Rectal smooth muscle tissue (tissue), 1 donor: ENCODE measurements around the gene HELB.

Experiments used
- H3K27ac ChIP-seq: one replicate; pipeline ENCODE4 v1.7.0; 2013; ENCODE audit warnings: low read depth, low read length, inconsistent platforms
- H3K27me3 ChIP-seq: one replicate; pipeline ENCODE4 v1.7.0; 2013; ENCODE audit warnings: low read length; ENCODE audit not compliant: control insufficient read depth, insufficient read depth
- H3K36me3 ChIP-seq: one replicate; pipeline ENCODE4 v1.7.0; 2013; ENCODE audit warnings: low read length; ENCODE audit not compliant: control insufficient read depth, insufficient read depth
- H3K4me1 ChIP-seq: one replicate; pipeline ENCODE4 v1.7.0; 2013; ENCODE audit warnings: low read length; ENCODE audit not compliant: control insufficient read depth, insufficient read depth
- H3K4me3 ChIP-seq: one replicate; pipeline ENCODE4 v1.7.0; 2013; ENCODE audit warnings: low read length
- H3K9ac ChIP-seq: one replicate; pipeline ENCODE4 v1.7.0; 2013; ENCODE audit warnings: low read length

HELB gene

GRCh38 chr12:66341126-66341525 is 38.8 kb downstream of the HELB start:
- no peaks in the 10 kb centered on the region for H3K27me3 ChIP-seq
- H3K4me3 ChIP-seq, result no peak overlapping the region
- H3K36me3 ChIP-seq, result peaks cover 12% of the 10 kb centered on the region
- no peak overlapping the region for H3K27ac ChIP-seq
- H3K9ac ChIP-seq, result no peak overlapping the region
- no peaks in the 10 kb centered on the region for H3K4me1 ChIP-seq

GRCh38 chr12:66345212-66345611 is 42.9 kb downstream of the HELB start:
- peaks cover 10% of the 10 kb centered on the region for H3K36me3 ChIP-seq

GRCh38 chr12:66345956-66346355 is 43.7 kb downstream of the HELB start:
- no peaks in the 10 kb centered on the region for H3K27me3 ChIP-seq
- H3K9ac ChIP-seq, result no peak overlapping the region
- H3K36me3 ChIP-seq, result peaks cover 10% of the 10 kb centered on the region
- no peaks in the 10 kb centered on the region for H3K4me1 ChIP-seq
- no peak overlapping the region for H3K4me3 ChIP-seq
- H3K27ac ChIP-seq, result no peak overlapping the region

More at GRCh38 chr12:66345212-66345611, 42.9 kb downstream of the HELB start:
- Histone ChIP-seq H3K4me1 (no peaks in the 10 kb centered on the region), H3K27ac (no peak overlapping the region), H3K9ac (no peak overlapping the region), H3K4me3 (no peak overlapping the region), H3K27me3 (no peaks in the 10 kb centered on the region)

- no peak overlapping the region for H3K9ac ChIP-seq
- no peak overlapping the region for H3K27ac ChIP-seq
- H3K4me3 ChIP-seq, result no peak overlapping the region
- peaks cover 6% of the 10 kb centered on the region for H3K36me3 ChIP-seq
- H3K27me3 ChIP-seq, result no peaks in the 10 kb centered on the region
- no peaks in the 10 kb centered on the region for H3K4me1 ChIP-seq
Measured at GRCh38 chr12:66351301-66351700, 49.0 kb downstream of the HELB start.

- Histone ChIP-seq H3K36me3 (peaks cover 2% of the 10 kb centered on the region), H3K4me1 (no peaks in the 10 kb centered on the region), H3K9ac (no peak overlapping the region), H3K27me3 (no peaks in the 10 kb centered on the region), H3K4me3 (no peak overlapping the region), H3K27ac (no peak overlapping the region)
Measured at GRCh38 chr12:66352197-66352596, 49.9 kb downstream of the HELB start.

GRCh38 chr12:66352899-66353298 is 50.6 kb downstream of the HELB start:
- Histone ChIP-seq H3K27ac (no peak overlapping the region), H3K4me1 (no peaks in the 10 kb centered on the region), H3K27me3 (no peaks in the 10 kb centered on the region), H3K36me3 (peaks cover 1% of the 10 kb centered on the region), H3K4me3 (no peak overlapping the region), H3K9ac (no peak overlapping the region)

GRCh38 chr12:66354291-66354690 is 52.0 kb downstream of the HELB start:
- H3K9ac ChIP-seq, result no peak overlapping the region
- H3K4me1 ChIP-seq, result no peaks in the 10 kb centered on the region
- H3K4me3 ChIP-seq, result no peak overlapping the region
- H3K27ac ChIP-seq, result no peak overlapping the region
- no peaks in the 10 kb centered on the region for H3K27me3 ChIP-seq
- no peaks in the 10 kb centered on the region for H3K36me3 ChIP-seq

- Histone ChIP-seq H3K27ac (no peak overlapping the region), H3K27me3 (no peaks in the 10 kb centered on the region), H3K9ac (no peak overlapping the region), H3K4me1 (no peaks in the 10 kb centered on the region), H3K36me3 (no peaks in the 10 kb centered on the region), H3K4me3 (no peak overlapping the region)
Measured at GRCh38 chr12:66359300-66359699, 57.0 kb downstream of the HELB start.

GRCh38 chr12:66361703-66362102 is 59.4 kb downstream of the HELB start:
- no peak overlapping the region for H3K27ac ChIP-seq
- no peak overlapping the region for H3K4me3 ChIP-seq
- no peaks in the 10 kb centered on the region for H3K36me3 ChIP-seq
- no peak overlapping the region for H3K9ac ChIP-seq
- no peaks in the 10 kb centered on the region for H3K27me3 ChIP-seq
- H3K4me1 ChIP-seq, result no peaks in the 10 kb centered on the region

GRCh38 chr12:66365718-66366490 is 63.6 kb downstream of the HELB start:
- no peaks in the 10 kb centered on the region for H3K4me1 ChIP-seq
- H3K9ac ChIP-seq, result no peak overlapping the region
- H3K4me3 ChIP-seq, result no peak overlapping the region
- H3K36me3 ChIP-seq, result peaks cover 4% of the 10 kb centered on the region
- H3K27ac ChIP-seq, result no peak overlapping the region
- no peaks in the 10 kb centered on the region for H3K27me3 ChIP-seq

- no peak overlapping the region for H3K9ac ChIP-seq
- no peaks in the 10 kb centered on the region for H3K4me1 ChIP-seq
- peaks cover 4% of the 10 kb centered on the region for H3K36me3 ChIP-seq
- H3K4me3 ChIP-seq, result no peak overlapping the region
- no peaks in the 10 kb centered on the region for H3K27me3 ChIP-seq
- no peak overlapping the region for H3K27ac ChIP-seq
Measured at GRCh38 chr12:66367015-66367667, 64.8 kb downstream of the HELB start.

GRCh38 chr12:66371982-66372381 is 69.7 kb downstream of the HELB start:
- Histone ChIP-seq H3K27ac (no peak overlapping the region), H3K4me1 (no peaks in the 10 kb centered on the region), H3K4me3 (no peak overlapping the region), H3K9ac (no peak overlapping the region), H3K36me3 (peaks cover 4% of the 10 kb centered on the region), H3K27me3 (no peaks in the 10 kb centered on the region)

GRCh38 chr12:66375560-66375959 is 73.3 kb downstream of the HELB start:
- no peak overlapping the region for H3K4me3 ChIP-seq
- H3K27me3 ChIP-seq, result no peaks in the 10 kb centered on the region
- no peaks in the 10 kb centered on the region for H3K36me3 ChIP-seq
- no peak overlapping the region for H3K27ac ChIP-seq
- H3K4me1 ChIP-seq, result no peaks in the 10 kb centered on the region
- no peak overlapping the region for H3K9ac ChIP-seq
